Activated CD8-positive, alpha-beta memory T cell treated with anti-CD3 and anti-CD28 coated beads, Interleukin-2, amount 50 U/mL, for 24 hours (primary cell): Measurements from ENCODE around the gene ISL2.
"Not testable (repeated sequence)": the region's sequence is repeated elsewhere in the genome, so short reads cannot be mapped to it uniquely, and the experiment has no call there.

Experiments
- DNase-seq: peaks from one replicate; pipeline ENCODE4 v3.0.0-alpha.2; 2020; ENCODE audit errors: extremely low read depth

The ISL2 gene

GRCh38 chr15:76336254-76337058 lies at the start of gene ISL2:
Gene ISL2 (plus strand): TSS chr15:76336773. CDS start chr15:76336884, 111 bp downstream.
- peak; percentile 50 for DNase-seq

- DNase-seq: no peak
These were observed 47.0 kb upstream of the ISL2 start for GRCh38 chr15:76289582-76289981.

GRCh38 chr15:76293361-76293760 lies 43.2 kb upstream of the ISL2 start:
- DNase-seq: no peak

GRCh38 chr15:76294463-76294862 lies 42.1 kb upstream of the ISL2 start:
- DNase-seq: not testable (repeated sequence)

- DNase-seq: no peak
These were observed 39.7 kb upstream of the ISL2 start for GRCh38 chr15:76296849-76297248.

GRCh38 chr15:76297951-76298350 lies 38.6 kb upstream of the ISL2 start:
- not testable (repeated sequence) for DNase-seq

GRCh38 chr15:76298986-76299385 lies 37.6 kb upstream of the ISL2 start:
- no peak for DNase-seq

GRCh38 chr15:76299786-76300185 lies 36.8 kb upstream of the ISL2 start:
- no peak for DNase-seq

- no peak for DNase-seq
These were observed 32.7 kb upstream of the ISL2 start for GRCh38 chr15:76303909-76304308.

GRCh38 chr15:76309601-76310330 lies 26.8 kb upstream of the ISL2 start:
- no peak for DNase-seq

- no peak for DNase-seq
These were observed 26.0 kb upstream of the ISL2 start for GRCh38 chr15:76310475-76311099.

GRCh38 chr15:76311100-76311953 lies 25.2 kb upstream of the ISL2 start, which contains the start of gene ETFA:
Gene ETFA (minus strand): TSS chr15:76311469. CDS start chr15:76311388, 81 bp downstream.
- DNase-seq: peak; percentile 70

- no peak for DNase-seq
These were observed 23.9 kb upstream of the ISL2 start for GRCh38 chr15:76312540-76313174.

- DNase-seq: not testable (repeated sequence)
These were observed 23.4 kb upstream of the ISL2 start for GRCh38 chr15:76313175-76313567.

GRCh38 chr15:76313731-76314130 lies 22.8 kb upstream of the ISL2 start:
- DNase-seq: no peak

GRCh38 chr15:76320012-76320411 lies 16.6 kb upstream of the ISL2 start:
- DNase-seq: no peak

- no peak for DNase-seq
These were observed 15.4 kb upstream of the ISL2 start for GRCh38 chr15:76321171-76321570.

- no peak for DNase-seq
These were observed 15.0 kb upstream of the ISL2 start for GRCh38 chr15:76321602-76322001.

- DNase-seq: no peak
These were observed 12.5 kb upstream of the ISL2 start for GRCh38 chr15:76324066-76324465.

- no peak for DNase-seq
These were observed 10.9 kb upstream of the ISL2 start for GRCh38 chr15:76325704-76326103.
